GM19372 (cell line): Measurements from ENCODE around the gene SERINC3.

Experiments used
- ATAC-seq: cut with Tn5 transposase; IDR thresholded peaks from one replicate; pipeline ENCODE4 v1.9.1; 2021; ENCODE audit warnings: mild to moderate bottlenecking, low read depth, moderate library complexity; ENCODE audit not compliant: unreplicated experiment

The SERINC3 gene

GRCh38 chr20:44533928-44534327 lies 12.1 kb upstream of the SERINC3 start:
- no peak for ATAC-seq

DNA sequence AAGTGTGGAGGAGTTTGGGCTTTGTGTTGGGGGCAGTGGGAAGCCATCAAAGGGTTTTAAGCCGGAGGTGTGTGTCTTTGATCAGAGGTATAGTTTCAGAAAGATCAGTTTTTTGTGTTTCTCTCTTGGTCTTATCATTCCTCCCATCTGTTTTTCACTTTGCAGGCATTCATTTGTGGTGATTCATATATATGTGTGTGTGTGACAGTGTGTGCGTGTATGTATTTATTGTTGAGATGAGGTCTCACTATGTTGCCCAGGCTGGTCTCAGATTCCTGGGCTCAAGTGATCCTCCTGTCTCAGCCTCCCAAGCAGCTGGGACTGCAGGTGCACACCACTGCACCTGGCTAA lies 11.1 kb upstream of the SERINC3 start:
- no peak for ATAC-seq

DNA sequence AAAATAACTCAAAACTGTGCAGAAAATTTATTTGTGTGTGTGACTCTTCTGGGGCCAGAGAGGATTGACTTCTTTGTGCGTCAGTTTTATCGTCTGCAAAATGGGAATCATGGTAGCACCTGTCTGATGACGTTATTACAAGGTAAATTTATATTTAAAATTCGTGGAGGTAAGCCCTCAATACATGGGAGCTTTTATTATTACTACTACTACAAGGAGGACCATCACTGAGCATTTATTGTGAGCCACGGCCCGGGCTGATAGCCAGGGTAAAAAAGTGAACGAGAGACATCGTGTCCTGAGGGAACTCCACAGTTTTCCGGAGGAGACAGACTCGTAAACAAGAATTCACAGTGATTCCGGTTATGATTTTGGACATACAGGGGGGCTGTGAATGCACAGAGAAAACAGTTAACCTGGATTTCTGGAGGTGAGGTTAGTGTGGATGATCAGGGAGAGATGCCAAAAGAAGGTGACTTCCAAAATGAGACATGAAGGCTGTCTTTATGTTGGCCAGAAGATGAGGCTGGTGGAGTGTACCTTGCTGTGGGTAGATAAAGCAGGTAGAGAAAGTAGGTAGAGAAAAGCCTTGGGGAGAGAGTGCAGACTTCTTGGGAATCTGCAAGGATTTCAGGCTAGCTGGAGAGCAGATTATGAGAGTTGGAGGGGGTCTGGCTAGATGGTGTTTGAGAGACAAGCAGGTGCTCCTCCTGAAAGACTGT lies 10.6 kb upstream of the SERINC3 start:
- ATAC-seq, result no peak

GRCh38 chr20:44528309-44528708 lies 6.4 kb upstream of the SERINC3 start:
- no peak for ATAC-seq

DNA sequence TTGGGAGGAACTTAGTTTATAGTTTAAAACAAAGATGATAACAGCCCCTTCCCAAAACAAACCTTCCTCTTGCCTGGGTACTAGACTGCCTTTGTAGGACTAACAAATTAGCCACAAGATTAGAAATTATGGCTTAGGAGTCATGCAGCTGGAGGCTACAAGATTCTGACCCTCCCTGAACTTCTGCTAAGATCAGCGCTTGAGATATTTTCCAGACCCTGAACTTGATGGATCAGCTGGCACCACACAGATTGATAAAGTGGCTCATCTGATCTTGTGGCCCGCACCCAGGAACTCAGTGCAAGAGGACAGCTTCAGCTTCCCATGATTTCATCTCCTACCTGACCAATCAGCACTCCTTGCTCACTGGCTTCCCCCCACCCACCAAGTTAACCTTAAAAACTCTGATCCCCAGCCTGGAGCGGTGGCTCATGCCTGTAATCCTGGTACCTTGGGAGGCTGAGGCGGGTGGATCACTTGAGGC lies 5.9 kb upstream of the SERINC3 start:
- ATAC-seq, result no peak

DNA sequence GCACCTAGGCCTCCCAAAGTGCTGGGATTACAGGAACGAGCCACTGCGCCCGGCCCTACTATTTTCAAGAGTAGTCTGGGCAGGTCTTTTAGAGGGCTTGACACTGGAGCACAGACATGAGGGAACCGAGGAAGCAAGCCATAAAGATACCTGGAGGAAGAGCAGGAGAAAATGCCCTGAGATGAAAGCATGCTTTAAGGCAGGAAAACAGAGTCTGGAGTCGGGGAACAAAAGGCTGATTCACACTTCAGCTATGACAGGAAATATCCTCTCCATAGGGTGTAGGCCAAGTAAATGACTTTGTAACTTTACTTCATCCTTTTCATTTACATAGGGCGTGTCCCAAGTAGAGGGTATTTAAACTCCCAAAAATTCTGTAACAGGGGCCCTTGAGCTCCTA lies 4.3 kb upstream of the SERINC3 start:
- no peak for ATAC-seq

DNA sequence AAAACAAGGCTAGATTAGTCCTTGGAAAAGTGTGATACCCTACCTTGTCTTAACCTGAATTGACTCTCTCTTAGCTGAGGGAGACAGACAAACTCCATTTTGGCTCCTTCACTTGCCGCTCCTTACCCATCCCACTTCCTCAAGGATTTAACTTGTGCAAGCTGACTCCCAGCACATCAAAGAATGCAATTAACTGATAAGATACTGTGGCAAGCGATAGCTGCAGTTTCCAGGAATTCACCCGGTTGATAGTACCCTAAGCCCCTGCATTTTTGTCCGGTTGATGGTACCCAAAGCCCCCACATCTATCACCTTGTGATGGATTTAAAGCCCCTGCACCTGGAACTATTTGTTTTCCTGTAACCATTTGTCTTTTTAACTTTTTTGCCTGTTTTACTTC lies 1.9 kb upstream of the SERINC3 start:
- no peak for ATAC-seq

DNA sequence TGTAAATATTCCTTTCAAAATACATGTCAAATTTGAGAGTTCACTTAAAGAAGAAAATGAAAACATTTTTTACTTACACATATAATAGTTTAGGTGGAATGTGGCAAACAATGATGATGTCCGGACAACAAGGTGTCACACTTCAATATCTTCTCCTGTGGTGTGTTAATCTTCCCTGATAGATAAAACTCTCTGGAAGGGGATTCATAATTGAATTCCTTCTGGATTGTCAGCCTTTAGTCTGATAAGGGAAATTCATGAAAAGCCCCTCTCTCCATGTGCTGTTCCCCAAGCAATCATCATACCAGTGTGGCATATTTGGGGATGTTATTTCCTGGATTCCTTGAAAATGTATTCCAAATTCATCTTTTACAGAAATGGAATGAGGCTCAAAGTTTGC lies 971 bp upstream of the SERINC3 start:
- ATAC-seq, result no peak

DNA sequence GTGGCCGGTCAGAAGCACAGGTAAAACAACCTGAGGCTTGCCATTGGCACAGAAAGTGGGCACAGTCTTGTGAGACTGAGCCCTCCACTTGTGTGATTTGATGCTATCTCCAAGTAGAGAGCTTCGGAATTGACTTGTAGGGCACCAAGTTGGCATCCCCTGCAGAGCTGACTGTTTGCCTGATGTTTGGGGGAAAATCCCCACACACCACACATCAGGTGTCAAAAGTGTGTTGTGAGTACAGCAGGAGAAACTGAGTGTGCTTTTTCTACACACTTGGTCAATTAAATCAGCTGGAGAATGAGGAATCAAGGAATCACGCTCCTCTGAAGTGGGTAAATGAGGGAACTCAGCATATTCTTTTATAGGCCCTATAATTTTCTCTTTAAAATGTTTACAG lies 989 bp downstream of the SERINC3 start:
- ATAC-seq, result no peak

DNA sequence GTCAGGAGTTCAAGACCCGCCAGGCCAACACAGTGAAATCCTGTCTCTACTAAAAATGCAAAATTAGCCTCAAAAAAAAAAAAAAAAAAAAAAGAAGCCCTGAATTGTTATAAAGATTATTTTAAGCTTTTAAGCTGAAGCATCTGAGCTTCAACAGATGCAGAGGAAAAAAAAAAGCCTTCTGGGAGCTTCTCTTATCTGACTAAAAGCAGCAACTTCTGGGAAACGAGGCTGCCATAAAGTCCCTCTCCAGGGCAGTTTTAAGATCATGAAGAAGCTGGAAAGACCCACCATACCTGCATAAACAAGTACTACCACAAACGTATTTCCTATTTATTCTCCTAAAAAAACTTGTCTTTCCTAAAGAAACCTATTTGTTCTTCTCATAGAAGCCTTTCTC lies 3.6 kb downstream of the SERINC3 start:
- ATAC-seq, result no peak

DNA sequence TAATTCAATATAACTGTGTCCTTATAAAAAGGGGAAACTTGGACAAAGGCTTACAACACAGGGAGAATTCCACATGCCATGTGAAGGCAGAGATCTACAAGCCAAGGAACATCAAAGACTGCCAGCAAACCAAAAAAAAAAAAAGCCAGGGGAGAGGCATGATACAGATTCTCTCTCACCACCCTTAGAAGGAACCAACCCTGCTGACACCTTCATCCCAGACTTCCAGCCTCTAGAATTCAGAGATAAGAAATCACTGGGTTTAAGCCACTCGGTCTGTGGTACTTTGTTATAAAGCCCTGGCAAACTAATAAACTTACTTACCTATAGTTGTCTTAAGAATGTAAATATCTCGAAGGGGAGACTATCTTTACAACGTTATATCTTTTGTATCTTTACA lies 4.4 kb downstream of the SERINC3 start:
- no peak for ATAC-seq

DNA sequence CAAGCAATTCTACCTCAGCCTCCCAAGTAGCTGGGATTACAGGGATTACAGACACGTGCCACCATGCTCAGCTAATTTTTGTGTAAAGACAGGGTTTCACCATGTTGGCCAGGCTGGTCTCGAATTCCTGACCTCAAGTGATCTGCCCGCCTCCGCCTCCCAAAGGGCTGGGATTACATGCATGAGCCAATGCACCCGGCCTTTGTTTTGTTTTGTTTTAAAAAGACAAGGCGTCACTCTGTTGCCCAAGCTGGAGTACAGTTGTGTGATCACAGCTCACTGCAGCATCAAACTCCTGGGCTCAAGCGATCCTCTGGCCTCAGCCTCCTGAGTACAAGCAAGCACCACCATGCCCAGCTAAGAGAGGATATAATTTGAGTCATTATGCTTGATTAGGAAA lies 5.4 kb downstream of the SERINC3 start:
- ATAC-seq, result no peak

GRCh38 chr20:44513871-44514270 lies 8.0 kb downstream of the SERINC3 start:
- ATAC-seq, result no peak

DNA sequence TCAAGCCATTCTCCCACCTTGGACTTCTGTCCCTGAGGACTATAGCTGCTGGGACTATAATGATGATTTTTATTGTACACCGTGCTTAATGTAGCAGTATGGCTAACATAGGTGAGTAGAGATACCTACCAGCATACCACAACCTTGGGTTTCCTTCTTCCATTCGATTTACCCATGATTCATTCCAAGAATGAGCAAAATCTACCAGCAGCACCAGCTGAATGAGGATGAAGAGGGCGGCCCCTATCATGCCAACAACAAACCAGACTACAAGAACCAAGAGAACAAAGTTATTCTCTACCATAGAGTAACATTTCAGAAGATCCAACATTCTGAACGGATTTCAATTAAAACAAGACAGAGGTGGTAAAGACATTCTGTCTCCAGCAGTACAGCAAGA lies 12.1 kb downstream of the SERINC3 start:
- no peak for ATAC-seq

GRCh38 chr20:44504402-44505307 lies 17.2 kb downstream of the SERINC3 start:
- no peak for ATAC-seq

DNA sequence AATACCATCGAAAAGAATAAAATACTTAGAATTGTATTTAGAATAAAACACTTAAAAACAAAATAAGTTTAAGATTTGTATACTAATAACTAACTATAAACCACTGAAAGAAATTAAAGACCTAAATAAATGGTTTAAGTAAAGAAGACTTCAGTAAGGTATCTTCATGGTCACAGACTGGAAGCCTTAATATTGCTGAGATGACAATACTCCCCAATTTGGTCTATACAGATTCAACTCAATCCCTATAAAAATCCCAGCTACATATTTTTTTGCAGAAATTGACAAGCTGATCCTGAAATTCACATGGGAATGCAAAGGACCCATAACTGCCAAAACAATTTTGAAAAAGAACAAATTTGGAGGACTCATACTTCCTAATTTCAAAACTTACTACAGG lies 18.9 kb downstream of the SERINC3 start:
- ATAC-seq, result no peak

DNA sequence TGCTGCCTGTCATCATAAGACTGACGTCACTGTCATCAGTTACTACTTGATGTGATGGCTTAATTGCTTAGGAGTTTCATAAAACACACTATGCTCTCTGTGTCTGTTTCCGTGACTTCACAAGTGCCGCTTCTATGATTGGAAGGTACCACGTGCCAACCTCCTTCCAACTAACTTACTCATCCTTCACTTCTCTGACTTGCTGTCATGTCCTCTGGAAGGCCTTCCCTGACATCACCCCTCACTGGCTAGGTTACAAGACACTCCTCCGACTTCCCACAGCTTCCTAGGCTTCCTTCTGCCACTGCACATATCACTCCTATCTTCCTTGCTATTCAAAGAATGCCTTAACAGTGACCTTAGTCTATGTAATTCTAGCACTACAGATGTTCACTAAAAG lies 20.4 kb downstream of the SERINC3 start:
- no peak for ATAC-seq

GRCh38 chr20:44500221-44500620 lies 21.6 kb downstream of the SERINC3 start:
- ATAC-seq, result no peak

DNA sequence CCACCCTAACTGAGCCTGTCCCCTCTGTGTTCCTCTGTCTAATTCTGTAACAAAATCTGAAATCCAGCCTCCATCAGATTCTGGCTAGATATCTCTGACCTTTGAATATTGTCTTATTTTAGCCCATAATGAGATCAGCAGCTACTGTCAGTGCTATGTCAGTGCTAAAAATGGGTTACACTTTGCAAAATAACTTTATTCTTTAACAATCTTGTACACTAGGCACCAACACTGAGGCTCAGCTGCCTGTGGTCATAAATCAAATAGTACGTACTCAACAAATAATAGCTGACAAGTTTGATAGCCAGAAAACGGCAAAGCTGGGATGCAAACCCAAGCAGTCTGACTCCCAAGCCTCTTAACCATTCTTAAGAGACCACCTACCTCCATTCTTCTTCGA lies 24.1 kb downstream of the SERINC3 start:
- no peak for ATAC-seq

- ATAC-seq, result no peak
Measured at GRCh38 chr20:44496976-44497375, 24.9 kb downstream of the SERINC3 start.

- ATAC-seq, result no peak
Measured at GRCh38 chr20:44495802-44496481, 25.9 kb downstream of the SERINC3 start.
